Mammary epithelial cell (primary cell): ENCODE data around the gene COG7.

Experiments
- CTCF ChIP-seq, 2 donors: IDR thresholded peaks in 1 of 2; conservative IDR thresholded peaks in 1 of 2; 2 replicates each; pipeline ENCODE4 v1.5.1; 2011 to 2012; ENCODE audit warnings: inconsistent platforms in 2 of 2, low read length in 2 of 2, mild to moderate bottlenecking in 2 of 2, control low read depth in 1 of 2, low read depth in 1 of 2; ENCODE audit not compliant: insufficient read depth in 1 of 2; ENCODE audit errors: extremely low read depth in 1 of 2
- EZH2 ChIP-seq: IDR thresholded peaks from 2 replicates; pipeline ENCODE4 v1.6.1; 2012; ENCODE audit warnings: low read length, inconsistent platforms, borderline replicate concordance

DNA sequence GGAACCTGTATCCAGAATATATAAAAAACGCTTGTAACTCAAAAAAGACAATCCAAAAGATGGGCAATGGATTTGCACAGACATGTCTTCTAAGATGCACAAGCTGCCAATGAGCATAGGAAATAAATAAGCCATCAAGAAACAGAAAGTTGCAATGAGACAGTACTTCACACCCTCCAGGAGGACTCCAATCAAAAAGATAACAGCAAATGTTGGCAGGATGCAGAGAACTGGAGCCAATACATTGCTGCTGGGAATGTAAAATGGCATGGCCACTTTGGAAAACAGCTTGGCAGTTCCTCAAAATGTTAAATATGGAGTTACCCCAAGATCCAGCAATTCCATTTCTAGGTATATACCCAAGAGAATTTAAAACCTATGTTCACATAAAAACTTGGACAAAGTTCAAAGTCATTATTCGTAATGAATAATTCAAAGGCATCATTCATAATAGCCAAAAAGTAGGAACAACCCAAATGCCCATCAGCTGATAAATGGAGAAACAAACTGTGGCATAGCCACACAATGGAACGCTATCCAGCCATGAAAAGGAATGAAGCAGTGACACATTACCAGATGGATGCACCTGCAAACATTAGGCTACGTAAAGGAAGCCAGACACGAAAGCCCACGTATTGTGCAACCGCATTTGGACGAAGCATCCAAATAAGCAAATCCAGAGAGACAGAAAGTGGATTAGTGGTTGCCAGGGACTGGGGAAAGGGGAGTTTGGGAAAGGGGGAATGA, 31.7 kb upstream of the COG7 start:
- no peak for TF ChIP-seq CTCF (conservative IDR thresholded peaks at IDR 0.05 in 1 of 2, IDR thresholded peaks at IDR 0.05 in 1 of 2; ENCODE audit: extremely low read depth in 1 of 2, insufficient read depth in 1 of 2, low read depth in 1 of 2, low read length in 2 of 2)
- no peak for TF ChIP-seq EZH2
